Epithelial cell of esophagus (primary cell): ENCODE results near the gene VRK2.
"Not testable (repeated sequence)": the region's sequence is repeated elsewhere in the genome, so short reads cannot be mapped to it uniquely, and the experiment has no call there.

ENCODE experiments used
- DNase-seq: peaks from one replicate; pipeline ENCODE4 v3.0.0; 2010; ENCODE audit warnings: low read depth
- H3K4me3 ChIP-seq: 2 replicates; pipeline ENCODE4 v1.5.1; 2011; ENCODE audit warnings: mild to moderate bottlenecking, low read length, control low read depth
- CTCF ChIP-seq: IDR thresholded peaks from 2 replicates; pipeline ENCODE4 v1.5.1; 2011; ENCODE audit warnings: low read depth, mild to moderate bottlenecking, low read length, control low read depth, inconsistent platforms; ENCODE audit not compliant: insufficient read depth; ENCODE audit errors: missing control alignments

The VRK2 gene

GRCh38 chr2:58137856-58138255, 91.2 kb downstream of the VRK2 start:
- DNase-seq: no peak
- TF ChIP-seq CTCF: no peak
- no peak overlapping the region for H3K4me3 ChIP-seq

- no peak for TF ChIP-seq CTCF
- DNase-seq: no peak
- no peak overlapping the region for H3K4me3 ChIP-seq
Observed at GRCh38 chr2:58138396-58139030, 91.9 kb downstream of the VRK2 start.

- no peak overlapping the region for H3K4me3 ChIP-seq
- TF ChIP-seq CTCF: no peak
- DNase-seq: no peak
Observed at GRCh38 chr2:58140508-58141072, 94.0 kb downstream of the VRK2 start.

GRCh38 chr2:58145769-58146168, 99.2 kb downstream of the VRK2 start:
- not testable (repeated sequence) for H3K4me3 ChIP-seq, DNase-seq

- peak; percentile 74 for DNase-seq
- no peak for TF ChIP-seq CTCF
- H3K4me3 ChIP-seq: no peak overlapping the region
Observed at GRCh38 chr2:58146707-58147106, 100.1 kb downstream of the VRK2 start.

GRCh38 chr2:58155160-58155778, 108.7 kb downstream of the VRK2 start:
- no peak for TF ChIP-seq CTCF
- no peak for DNase-seq

GRCh38 chr2:58156780-58157179, 110.2 kb downstream of the VRK2 start:
- DNase-seq: no peak
- TF ChIP-seq CTCF: no peak
- no peak overlapping the region for H3K4me3 ChIP-seq

More at GRCh38 chr2:58155160-58155778, 108.7 kb downstream of the VRK2 start:
- no peak overlapping the region for H3K4me3 ChIP-seq
